HG02588 (cell line): Measurements from ENCODE around the gene RIC1.
"Not testable (repeated sequence)": the region's sequence is repeated elsewhere in the genome, so short reads cannot be mapped to it uniquely, and the experiment has no call there.

ENCODE experiments used
- ATAC-seq: cut with Tn5 transposase; IDR thresholded peaks from one replicate; pipeline ENCODE4 v1.9.1; 2021; ENCODE audit warnings: mild to moderate bottlenecking, moderate library complexity; ENCODE audit not compliant: unreplicated experiment

Gene RIC1

DNA sequence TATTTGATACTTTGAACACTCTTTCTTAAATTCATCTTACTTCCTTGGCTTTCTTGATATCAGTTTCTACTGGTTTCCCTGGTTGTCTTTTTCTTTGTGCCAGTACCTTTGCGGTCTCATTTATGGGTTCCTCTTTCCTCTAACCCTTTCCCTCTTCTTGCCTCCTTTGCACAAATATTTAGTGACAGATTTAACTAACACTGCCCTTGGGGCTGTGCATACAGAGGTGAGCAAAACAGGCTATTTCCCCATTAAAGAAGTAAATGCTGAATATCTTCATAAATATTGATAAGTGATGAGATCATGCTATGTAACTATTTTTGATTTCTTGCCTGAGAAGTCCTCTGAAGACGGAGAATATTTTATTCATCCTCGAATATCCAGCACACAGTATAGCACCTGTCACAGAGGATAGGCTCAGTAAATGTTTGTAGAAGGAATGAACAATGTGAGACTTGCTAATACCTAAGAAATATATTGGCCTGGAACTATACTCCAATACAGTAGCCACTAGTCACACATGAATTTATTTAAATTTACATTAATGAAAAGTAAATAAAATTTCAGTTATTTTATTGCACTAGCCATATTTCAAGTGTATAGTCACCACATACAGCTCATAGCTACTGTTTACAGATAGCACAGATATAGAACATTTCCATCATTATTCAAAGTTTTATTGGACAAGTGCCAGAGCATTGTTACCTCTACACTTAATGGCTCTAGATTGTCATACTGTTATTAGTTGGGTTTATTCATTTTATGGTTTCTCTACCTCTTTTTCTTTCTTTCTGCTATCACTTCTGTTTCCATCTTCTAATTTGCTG lies 90.4 kb downstream of the RIC1 start:
- no peak for ATAC-seq

DNA sequence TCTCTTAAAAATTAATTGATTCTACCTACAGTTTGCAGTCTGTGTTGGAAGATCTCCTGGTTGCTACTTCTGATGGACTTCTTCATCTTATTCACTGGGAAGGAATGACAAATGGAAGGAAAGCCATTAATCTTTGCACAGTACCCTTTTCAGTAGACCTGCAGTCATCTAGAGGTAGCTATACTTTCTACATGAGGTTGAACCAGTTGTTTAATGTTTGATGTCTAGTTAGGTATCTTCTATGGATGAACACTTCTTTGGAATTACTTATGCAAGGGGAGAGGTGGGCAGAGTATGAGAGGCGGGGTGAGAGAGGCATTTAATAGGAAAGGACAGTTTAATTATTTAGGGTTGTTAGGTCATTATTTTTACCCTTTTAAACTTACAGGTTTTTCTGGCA lies 91.2 kb downstream of the RIC1 start:
- no peak for ATAC-seq

GRCh38 chr9:5721279-5722087 lies 92.6 kb downstream of the RIC1 start:
- no peak for ATAC-seq

DNA sequence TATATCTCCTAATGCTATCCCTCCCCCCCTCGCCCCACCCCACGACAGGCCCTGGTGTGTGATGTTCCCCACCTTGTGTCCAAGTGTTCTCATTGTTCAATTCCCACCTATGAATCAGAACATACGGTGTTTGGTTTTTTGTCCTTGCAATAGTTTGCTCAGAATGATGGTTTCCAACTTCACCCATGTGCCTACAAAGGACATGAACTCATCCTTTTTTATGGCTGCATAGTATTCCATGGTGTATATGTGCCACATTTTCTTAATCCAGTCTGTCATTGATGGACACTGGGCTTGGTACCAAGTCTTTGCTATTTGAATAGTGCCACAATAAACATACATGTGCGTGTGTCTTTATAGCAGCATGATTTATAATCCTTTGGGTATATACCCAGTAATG lies 93.8 kb downstream of the RIC1 start:
- not testable (repeated sequence) for ATAC-seq

- no peak for ATAC-seq
These were observed 106.2 kb downstream of the RIC1 start for GRCh38 chr9:5735072-5735471.

DNA sequence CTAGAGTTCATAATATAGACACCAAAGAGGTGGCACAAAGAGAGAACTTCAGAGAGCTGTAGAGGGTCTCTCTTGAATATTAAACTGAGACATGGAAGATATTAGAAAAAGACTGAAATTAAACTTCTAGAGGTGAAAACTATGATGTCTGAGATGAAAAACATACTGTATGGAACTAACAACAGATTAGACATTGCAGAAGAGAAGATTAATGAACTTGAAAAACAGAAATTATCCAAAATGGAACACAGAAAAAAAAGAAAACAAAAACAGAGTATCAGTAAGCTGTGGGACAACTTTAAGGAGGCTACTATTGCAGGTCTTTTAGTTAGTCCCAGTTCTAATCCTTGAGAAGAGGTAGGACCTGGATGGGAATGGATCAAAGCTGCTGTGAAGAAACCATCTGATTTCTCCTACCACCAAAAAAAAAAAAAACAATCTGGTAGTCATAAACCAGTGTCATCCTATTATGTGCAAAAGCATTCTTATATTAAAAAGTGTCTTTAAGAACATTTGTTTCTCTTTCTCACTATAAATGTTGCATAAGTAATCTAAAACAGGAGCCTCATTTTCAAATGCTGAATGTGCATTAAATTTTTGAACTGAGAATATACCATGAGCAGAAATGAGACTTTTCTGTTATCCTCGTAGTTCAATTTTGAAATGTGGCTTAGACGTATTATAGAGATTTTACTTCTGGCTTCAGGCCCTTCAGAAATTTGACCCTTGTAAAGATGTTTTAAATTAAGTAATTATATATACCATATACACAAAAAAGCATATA lies 107.8 kb downstream of the RIC1 start:
- ATAC-seq: no peak

DNA sequence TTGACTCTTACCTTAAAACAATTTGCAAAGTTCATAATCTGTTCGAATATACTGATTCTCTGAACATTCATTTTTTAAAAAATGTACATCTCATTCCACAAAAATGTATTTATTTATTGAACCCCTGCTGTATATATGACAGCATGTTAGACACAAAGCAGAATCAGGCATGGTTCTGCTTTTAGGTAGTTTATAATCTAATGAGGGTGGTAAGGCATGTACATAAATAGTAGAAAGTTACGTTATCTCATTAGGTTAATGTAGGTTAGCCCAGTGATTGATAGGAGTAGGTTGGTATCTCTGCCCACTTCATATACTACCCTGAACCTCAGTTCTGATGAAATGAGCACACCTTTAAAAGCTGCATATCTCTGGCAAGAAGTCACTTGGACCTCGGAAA lies 114.2 kb downstream of the RIC1 start:
- no peak for ATAC-seq

DNA sequence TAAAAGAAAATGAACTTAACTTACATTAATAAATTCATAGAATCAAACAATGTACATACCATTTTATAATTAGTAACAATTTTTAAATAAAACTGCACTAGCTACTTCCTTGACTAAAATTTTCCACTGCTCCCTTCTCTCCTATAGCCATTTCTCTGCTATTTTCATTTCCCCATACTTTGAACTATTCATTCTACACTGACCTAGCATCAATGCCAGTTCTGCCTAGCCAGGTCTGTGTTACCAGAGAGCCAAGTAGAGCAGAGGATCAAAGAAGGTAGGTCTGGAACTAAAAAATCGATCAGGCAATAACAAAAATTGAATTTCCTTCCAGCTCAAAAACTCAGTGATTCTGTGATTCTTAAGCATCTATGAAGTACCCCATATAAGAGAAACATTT lies 119.5 kb downstream of the RIC1 start:
- no peak for ATAC-seq

- ATAC-seq: no peak
These were observed 120.4 kb downstream of the RIC1 start for GRCh38 chr9:5749306-5749705.

GRCh38 chr9:5750569-5750968 lies 121.7 kb downstream of the RIC1 start:
- no peak for ATAC-seq

GRCh38 chr9:5756633-5757032 lies 127.7 kb downstream of the RIC1 start:
- ATAC-seq: no peak

DNA sequence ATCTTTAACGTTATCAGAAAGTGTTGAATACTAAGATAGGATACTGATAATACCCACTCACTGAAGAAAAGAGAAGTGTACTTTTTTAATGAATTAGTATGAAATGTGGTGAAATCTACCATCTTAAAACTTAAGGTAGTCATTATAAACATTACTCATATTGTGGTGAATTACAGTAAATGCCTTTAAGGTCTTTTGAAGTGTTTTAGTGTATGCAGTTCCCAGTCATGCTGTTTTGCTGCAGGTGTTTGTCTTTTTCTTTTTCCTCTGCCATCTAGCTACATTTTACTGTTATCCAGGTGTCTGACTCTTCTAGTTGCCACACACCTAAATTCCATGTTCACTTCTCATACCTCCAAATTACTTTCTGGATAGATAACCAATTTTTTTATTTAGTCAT lies 131.4 kb downstream of the RIC1 start:
- ATAC-seq: no peak

GRCh38 chr9:5762421-5762820 lies 133.5 kb downstream of the RIC1 start:
- no peak for ATAC-seq

DNA sequence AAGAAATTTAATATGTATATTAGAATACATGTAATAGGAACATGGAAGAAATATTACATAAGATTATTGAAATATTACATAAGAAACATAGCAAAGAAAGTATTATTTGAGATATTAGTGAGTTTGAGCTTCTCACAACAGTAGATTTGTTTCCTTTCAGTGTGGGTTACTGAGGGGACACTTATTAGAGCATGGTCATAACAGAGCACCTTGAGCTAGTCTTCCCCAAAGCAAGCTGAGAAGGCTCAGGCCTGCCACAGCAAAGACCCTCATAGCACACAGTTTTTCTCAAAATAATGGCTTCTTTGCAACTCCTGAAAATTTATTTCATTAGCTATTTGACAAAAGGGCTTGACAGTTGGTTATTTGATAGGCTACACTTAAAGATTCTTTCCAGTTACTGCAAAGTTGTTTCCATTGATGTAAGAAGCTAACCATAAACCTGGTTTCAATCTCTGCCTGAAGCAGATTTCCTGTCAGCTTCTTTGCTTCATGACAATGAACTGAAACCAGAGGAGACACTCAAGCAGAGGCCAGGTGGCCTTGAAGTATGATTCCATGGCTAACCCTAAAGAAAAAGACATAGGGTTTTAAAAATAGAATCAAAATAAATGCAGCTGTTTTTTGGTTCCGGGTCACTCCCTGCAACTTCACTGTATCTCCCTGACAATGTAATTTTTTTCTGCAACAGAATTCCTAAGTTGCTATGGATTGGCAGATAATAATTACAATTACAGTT lies 135.4 kb downstream of the RIC1 start:
- peak; percentile 89 for ATAC-seq

- no peak for ATAC-seq
These were observed 139.3 kb downstream of the RIC1 start for GRCh38 chr9:5767968-5768932.

DNA sequence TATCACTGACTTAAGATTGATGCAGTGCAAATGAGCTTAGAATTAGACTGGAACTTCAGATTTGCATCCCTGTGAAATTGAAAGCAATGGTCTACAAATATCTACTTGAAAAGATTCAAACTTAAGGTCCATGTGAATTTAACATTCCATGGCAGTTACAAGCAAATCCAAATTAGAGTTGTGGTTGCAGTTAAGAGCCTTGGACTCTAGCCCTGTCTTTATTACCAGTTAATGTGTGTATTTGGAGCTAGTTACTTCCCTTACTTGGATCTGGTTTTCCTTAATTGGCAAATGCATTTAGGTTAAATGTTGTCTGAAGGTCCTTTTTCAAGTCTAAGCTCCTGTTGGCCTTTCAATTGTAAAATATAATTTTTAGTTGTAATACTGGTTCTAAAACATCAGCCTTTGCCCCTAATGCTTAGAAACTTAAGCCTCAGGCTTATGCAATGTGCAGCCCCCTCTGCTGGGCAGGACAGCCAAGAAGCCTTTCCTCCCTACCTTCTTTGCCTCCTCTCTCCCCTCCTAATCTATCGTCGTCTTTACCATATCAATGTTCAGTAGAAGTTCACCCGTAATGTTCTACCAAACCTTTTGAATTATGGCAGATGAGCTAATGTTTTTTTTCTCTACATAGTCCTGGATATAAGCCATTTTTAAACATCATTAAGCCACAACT lies 144.6 kb downstream of the RIC1 start:
- ATAC-seq: no peak

DNA sequence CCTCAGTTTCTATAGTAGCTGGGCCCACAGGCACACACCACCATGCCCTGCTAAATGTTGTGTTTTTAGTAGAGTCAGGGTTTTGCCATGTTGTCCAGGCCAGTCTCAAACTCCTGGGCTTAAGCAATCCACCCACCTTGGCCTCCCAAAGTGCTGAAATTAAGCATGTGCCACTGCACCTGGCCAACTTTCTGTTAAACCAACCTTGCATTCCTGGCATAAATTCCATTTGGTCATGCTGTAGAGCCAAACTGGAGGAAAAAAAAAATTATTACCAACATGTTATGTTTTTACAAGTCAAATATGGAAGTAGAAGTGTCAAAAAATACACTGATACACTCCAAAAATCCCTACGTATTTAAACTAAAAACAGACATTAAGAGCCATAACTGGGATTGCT lies 149.9 kb downstream of the RIC1 start:
- ATAC-seq: no peak

DNA sequence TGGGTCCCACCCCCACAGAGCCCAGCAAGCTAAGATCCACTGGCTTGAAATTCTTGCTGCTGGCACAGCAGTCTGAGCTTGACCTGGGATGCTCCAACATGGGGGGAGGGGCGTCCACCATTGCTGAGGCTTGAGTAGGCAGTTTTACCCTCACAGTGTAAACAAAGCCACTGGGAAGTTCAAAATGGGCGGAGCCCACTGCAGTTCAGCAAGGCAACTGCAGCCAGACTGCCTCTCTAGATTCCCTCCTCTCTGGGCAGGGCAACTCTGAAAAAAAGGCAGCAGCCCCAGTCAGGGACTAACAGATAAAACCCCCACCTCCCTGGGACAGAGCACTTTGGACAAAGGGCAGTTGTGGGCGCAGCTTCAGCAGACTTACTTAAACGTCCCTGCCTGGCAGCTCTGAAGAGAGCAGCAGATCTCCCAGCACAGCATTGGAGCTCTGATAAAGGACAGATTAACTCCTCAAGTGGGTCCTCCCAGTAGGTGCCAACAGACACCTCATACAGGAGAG lies 150.9 kb downstream of the RIC1 start:
- not testable (repeated sequence) for ATAC-seq

- ATAC-seq: not testable (repeated sequence)
These were observed 154.5 kb downstream of the RIC1 start for GRCh38 chr9:5783420-5783819.
